ENCODE measurements around the gene C2CD2L. TPM values are rescaled to one million over a fixed set of nuclear protein-coding genes. Genes with fewer than 3 reads are reported as not detected.

The C2CD2L gene
- total and polyA plus RNA-seq, 2 donors (not counting 1 experiment from before 2014, with no cell fraction given): 3.0 TPM

DNA sequence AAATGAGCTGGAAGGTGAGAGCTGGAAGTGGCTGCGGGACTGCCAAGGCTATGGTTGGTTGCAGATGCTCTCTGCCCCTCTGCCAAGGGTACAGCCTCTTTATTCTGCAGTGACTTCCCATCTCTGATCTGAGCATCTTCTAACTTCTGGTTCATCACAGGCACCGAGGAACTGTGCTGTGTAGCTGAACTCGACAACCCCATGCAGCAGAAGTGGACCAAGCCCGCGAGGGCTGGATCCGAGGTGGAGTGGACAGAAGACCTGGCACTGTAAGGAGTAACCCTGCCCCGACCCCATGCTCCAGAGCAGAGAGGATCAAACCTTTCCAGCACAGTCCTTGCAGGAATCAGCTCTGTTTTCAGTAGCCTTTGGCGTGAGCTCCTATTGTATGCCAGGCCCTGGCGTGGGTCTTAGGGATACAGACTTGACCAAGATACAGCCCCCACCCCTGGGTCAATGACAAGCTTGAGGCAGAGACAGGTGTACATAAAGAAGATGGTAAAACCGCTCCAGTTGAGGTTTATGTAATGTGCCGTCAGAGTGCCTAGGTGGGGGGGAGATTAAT lies 4.3 kb downstream of the C2CD2L start:
- Histone ChIP-seq H3K9ac (ENCODE audit: insufficient read depth, low read length) (no peak overlapping the region), H3K9me3 (ENCODE audit: control insufficient read depth, insufficient read depth, low read depth, low read length) (no peaks in the 10 kb centered on the region), H3K4me1 (ENCODE audit: control insufficient read depth, extremely low read depth, insufficient read depth, low read length) (peaks cover 12% of the 10 kb centered on the region), H2AFZ (ENCODE audit: low read length) (no peak overlapping the region), H3K4me3 (replicated peaks in 1 of 4; ENCODE audit: control extremely low read depth in 1 of 4, insufficient read depth in 1 of 4, low read depth in 3 of 4, low read length in 4 of 4) (no peak overlapping the region), H3K79me2 (ENCODE audit: control insufficient read depth, insufficient read depth, low read length) (peaks cover 9% of the 10 kb centered on the region), H3K36me3 (ENCODE audit: control insufficient read depth, insufficient read depth, low read length) (peaks cover 10% of the 10 kb centered on the region), H3K27ac (ENCODE audit: insufficient read depth, low read length) (no peak overlapping the region), H3K4me2 (ENCODE audit: extremely low read depth, insufficient read depth, low read length) (no peak overlapping the region), H4K20me1 (ENCODE audit: control insufficient read depth, extremely low read depth, insufficient read depth, low read length) (no peaks in the 10 kb centered on the region), H3K27me3 (ENCODE audit: control insufficient read depth, insufficient read depth, low read length) (no peaks in the 10 kb centered on the region)
- DNase-seq (ENCODE audit: low read depth in 2 of 2): no peak
- TF ChIP-seq, protein P1, sequence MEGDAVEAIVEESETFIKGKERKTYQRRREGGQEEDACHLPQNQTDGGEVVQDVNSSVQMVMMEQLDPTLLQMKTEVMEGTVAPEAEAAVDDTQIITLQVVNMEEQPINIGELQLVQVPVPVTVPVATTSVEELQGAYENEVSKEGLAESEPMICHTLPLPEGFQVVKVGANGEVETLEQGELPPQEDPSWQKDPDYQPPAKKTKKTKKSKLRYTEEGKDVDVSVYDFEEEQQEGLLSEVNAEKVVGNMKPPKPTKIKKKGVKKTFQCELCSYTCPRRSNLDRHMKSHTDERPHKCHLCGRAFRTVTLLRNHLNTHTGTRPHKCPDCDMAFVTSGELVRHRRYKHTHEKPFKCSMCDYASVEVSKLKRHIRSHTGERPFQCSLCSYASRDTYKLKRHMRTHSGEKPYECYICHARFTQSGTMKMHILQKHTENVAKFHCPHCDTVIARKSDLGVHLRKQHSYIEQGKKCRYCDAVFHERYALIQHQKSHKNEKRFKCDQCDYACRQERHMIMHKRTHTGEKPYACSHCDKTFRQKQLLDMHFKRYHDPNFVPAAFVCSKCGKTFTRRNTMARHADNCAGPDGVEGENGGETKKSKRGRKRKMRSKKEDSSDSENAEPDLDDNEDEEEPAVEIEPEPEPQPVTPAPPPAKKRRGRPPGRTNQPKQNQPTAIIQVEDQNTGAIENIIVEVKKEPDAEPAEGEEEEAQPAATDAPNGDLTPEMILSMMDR (conservative IDR thresholded peaks at IDR 0.05 in 1 of 2, IDR thresholded peaks at IDR 0.05 in 1 of 2; ENCODE audit: low read depth in 1 of 2, low read length in 2 of 2): no peak
- no peak for TF ChIP-seq EZH2 (IDR thresholded peaks at IDR 0.05; ENCODE audit: low read length, missing control alignments)

DNA sequence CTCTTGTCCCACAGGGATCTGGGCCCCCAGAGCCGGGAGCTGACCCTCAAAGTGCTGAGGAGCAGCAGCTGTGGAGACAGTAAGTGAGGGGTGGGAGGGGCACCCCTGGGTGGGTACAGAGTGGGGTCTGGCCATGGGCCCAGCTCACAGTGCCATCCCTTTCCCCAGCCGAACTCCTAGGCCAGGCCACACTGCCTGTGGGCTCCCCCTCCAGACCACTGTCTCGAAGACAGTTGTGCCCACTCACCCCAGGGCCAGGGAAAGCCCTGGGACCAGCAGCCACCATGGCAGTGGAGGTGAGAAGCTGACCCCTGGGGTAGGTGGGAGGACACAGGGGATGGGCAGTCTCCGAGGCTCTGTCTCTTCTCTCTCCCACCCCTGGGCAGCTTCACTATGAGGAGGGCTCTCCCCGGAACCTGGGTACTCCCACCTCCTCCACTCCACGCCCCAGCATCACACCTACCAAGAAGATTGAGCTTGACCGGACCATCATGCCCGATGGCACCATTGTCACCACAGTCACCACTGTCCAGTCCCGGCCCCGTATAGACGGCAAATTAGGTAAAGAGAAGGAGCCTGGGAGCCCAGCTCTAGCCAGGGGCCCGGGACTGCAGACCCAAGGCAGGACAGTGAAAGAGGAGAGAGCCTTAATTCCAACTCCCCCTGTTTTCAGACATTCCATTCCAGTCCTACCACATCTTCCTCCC lies 5.3 kb downstream of the C2CD2L start:
- H3K36me3 ChIP-seq (ENCODE audit: control insufficient read depth, insufficient read depth, low read length): peaks cover 10% of the 10 kb centered on the region
- no peak for DNase-seq (ENCODE audit: low read depth in 2 of 2)
- no peaks in the 10 kb centered on the region for H3K27me3 ChIP-seq (ENCODE audit: control insufficient read depth, insufficient read depth, low read length)
- H3K79me2 ChIP-seq (ENCODE audit: control insufficient read depth, insufficient read depth, low read length): peaks cover 9% of the 10 kb centered on the region
- H3K4me2 ChIP-seq (ENCODE audit: extremely low read depth, insufficient read depth, low read length): no peak overlapping the region
- H3K9ac ChIP-seq (ENCODE audit: insufficient read depth, low read length): no peak overlapping the region
- H4K20me1 ChIP-seq (ENCODE audit: control insufficient read depth, extremely low read depth, insufficient read depth, low read length): no peaks in the 10 kb centered on the region
- no peak overlapping the region for H2AFZ ChIP-seq (ENCODE audit: low read length)
- no peaks in the 10 kb centered on the region for H3K9me3 ChIP-seq (ENCODE audit: control insufficient read depth, insufficient read depth, low read depth, low read length)
- no peak for TF ChIP-seq EZH2 (IDR thresholded peaks at IDR 0.05; ENCODE audit: low read length, missing control alignments)
- TF ChIP-seq, protein P1 (conservative IDR thresholded peaks at IDR 0.05 in 1 of 2, IDR thresholded peaks at IDR 0.05 in 1 of 2; ENCODE audit: low read depth in 1 of 2, low read length in 2 of 2): no peak
- no peak overlapping the region for H3K27ac ChIP-seq (ENCODE audit: insufficient read depth, low read length)
- no peak overlapping the region for H3K4me3 ChIP-seq (replicated peaks in 1 of 4; ENCODE audit: control extremely low read depth in 1 of 4, insufficient read depth in 1 of 4, low read depth in 3 of 4, low read length in 4 of 4)
- H3K4me1 ChIP-seq (ENCODE audit: control insufficient read depth, extremely low read depth, insufficient read depth, low read length): peaks cover 8% of the 10 kb centered on the region

DNA sequence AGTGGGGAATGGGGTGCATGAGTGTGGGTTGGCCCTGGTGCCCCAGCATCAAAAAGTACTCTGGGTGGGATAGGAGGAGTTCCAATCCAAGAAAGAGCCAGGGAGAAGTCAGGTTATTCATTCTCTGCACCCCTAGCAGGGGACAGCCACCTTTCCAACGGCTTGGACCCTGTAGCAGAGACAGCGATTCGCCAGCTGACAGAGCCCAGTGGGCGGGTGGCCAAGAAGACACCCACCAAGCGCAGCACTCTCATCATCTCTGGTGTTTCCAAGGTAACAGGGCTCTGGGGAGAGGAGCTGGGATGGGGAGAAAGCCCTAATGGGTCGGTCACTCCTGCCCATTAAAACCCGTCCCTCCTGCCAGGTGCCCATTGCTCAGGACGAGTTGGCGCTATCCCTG lies 6.6 kb downstream of the C2CD2L start:
- Histone ChIP-seq H4K20me1 (ENCODE audit: control insufficient read depth, extremely low read depth, insufficient read depth, low read length) (no peaks in the 10 kb centered on the region), H3K27me3 (ENCODE audit: control insufficient read depth, insufficient read depth, low read length) (no peaks in the 10 kb centered on the region), H3K79me2 (ENCODE audit: control insufficient read depth, insufficient read depth, low read length) (peaks cover 2% of the 10 kb centered on the region), H3K4me3 (replicated peaks in 1 of 4; ENCODE audit: control extremely low read depth in 1 of 4, insufficient read depth in 1 of 4, low read depth in 3 of 4, low read length in 4 of 4) (no peak overlapping the region), H2AFZ (ENCODE audit: low read length) (no peak overlapping the region), H3K27ac (ENCODE audit: insufficient read depth, low read length) (no peak overlapping the region), H3K4me1 (ENCODE audit: control insufficient read depth, extremely low read depth, insufficient read depth, low read length) (peaks cover 2% of the 10 kb centered on the region), H3K9ac (ENCODE audit: insufficient read depth, low read length) (no peak overlapping the region), H3K4me2 (ENCODE audit: extremely low read depth, insufficient read depth, low read length) (no peak overlapping the region), H3K9me3 (ENCODE audit: control insufficient read depth, insufficient read depth, low read depth, low read length) (no peaks in the 10 kb centered on the region), H3K36me3 (ENCODE audit: control insufficient read depth, insufficient read depth, low read length) (peaks cover 10% of the 10 kb centered on the region)
- no peak for TF ChIP-seq EZH2 (IDR thresholded peaks at IDR 0.05; ENCODE audit: low read length, missing control alignments)
- TF ChIP-seq, protein P1 (conservative IDR thresholded peaks at IDR 0.05 in 1 of 2, IDR thresholded peaks at IDR 0.05 in 1 of 2; ENCODE audit: low read depth in 1 of 2, low read length in 2 of 2): no peak
- no peak for DNase-seq (ENCODE audit: low read depth in 2 of 2)

Data from fibroblast of lung (primary cell).